Stomach (tissue), 4 donors: ENCODE data around the gene ALG14.

Source experiments
- CTCF ChIP-seq, 7 experiments: fragments of 450-650 bp in 4 of 7; fragments of 200-600 bp in 3 of 7; sonication (generic) in 3 of 7; IDR thresholded peaks; one replicate each; pipeline ENCODE4 v1.5.1; 2016 to 2019; ENCODE audit warnings: antibody characterized with exemption in 7 of 7, control low read depth in 2 of 7, mild to moderate bottlenecking in 1 of 7
- POLR2AphosphoS5 ChIP-seq, 3 donors: sonication (generic); formaldehyde crosslinking; IDR thresholded peaks; one replicate each; pipeline ENCODE4 v1.6.1; 2016; ENCODE audit warnings: antibody characterized with exemption in 3 of 3

- TF ChIP-seq POLR2AphosphoS5 (IDR thresholded peaks at IDR 0.05) (no peak), CTCF (IDR thresholded peaks at IDR 0.05) (no peak)
Measured at GRCh38 chr1:94999456-95000131, 73.2 kb downstream of the ALG14 start.
